ENCODE data around the gene TMEM184B.

GRCh38 chr22:38317995-38318715 lies 45.3 kb upstream of the TMEM184B start:
- TF ChIP-seq ZNF274 (IDR thresholded peaks at IDR 0.05; ENCODE audit: low read depth, low read length) (no peak), YY1 (IDR thresholded peaks at IDR 0.05; ENCODE audit: insufficient read depth, insufficient read length) (no peak), SUZ12 (IDR thresholded peaks at IDR 0.05; ENCODE audit: extremely low read depth, insufficient read depth, insufficient read length) (no peak)

Data from NT2/D1 (cell line).